ENCODE results near the gene C4orf50.

C4orf50 gene

GRCh38 chr4:6031846-6032245 lies 13.6 kb upstream of the C4orf50 start:
- H3K4me1 ChIP-seq (ENCODE audit: insufficient read depth, poor library complexity, severe bottlenecking), result no peaks in the 10 kb centered on the region
- no peaks in the 10 kb centered on the region for H3K9me3 ChIP-seq (ENCODE audit: severe bottlenecking)
- H3K27ac ChIP-seq (ENCODE audit: poor library complexity, severe bottlenecking), result no peak overlapping the region
- H3K4me3 ChIP-seq (ENCODE audit: severe bottlenecking), result no peak overlapping the region
- DNase-seq (ENCODE audit: low spot score) (no peak), ATAC-seq (ENCODE audit: low read depth) (no peak)
- TF ChIP-seq CTCF (IDR thresholded peaks at IDR 0.05; ENCODE audit: poor library complexity, severe bottlenecking), result no peak
- H3K27me3 ChIP-seq (ENCODE audit: insufficient read depth, poor library complexity, severe bottlenecking), result no peaks in the 10 kb centered on the region
- H3K36me3 ChIP-seq (ENCODE audit: low read depth), result no peaks in the 10 kb centered on the region

GRCh38 chr4:6030679-6031078 lies 12.4 kb upstream of the C4orf50 start:
- Histone ChIP-seq H3K27me3 (ENCODE audit: insufficient read depth, poor library complexity, severe bottlenecking) (no peaks in the 10 kb centered on the region), H3K27ac (ENCODE audit: poor library complexity, severe bottlenecking) (no peak overlapping the region), H3K4me1 (ENCODE audit: insufficient read depth, poor library complexity, severe bottlenecking) (no peaks in the 10 kb centered on the region), H3K4me3 (ENCODE audit: severe bottlenecking) (no peak overlapping the region), H3K36me3 (ENCODE audit: low read depth) (no peaks in the 10 kb centered on the region), H3K9me3 (ENCODE audit: severe bottlenecking) (no peaks in the 10 kb centered on the region)
- no peak for DNase-seq (ENCODE audit: low spot score)
- no peak for ATAC-seq (ENCODE audit: low read depth)
- no peak for TF ChIP-seq CTCF (IDR thresholded peaks at IDR 0.05; ENCODE audit: poor library complexity, severe bottlenecking)

- Histone ChIP-seq H3K36me3 (ENCODE audit: low read depth) (no peaks in the 10 kb centered on the region), H3K27ac (ENCODE audit: poor library complexity, severe bottlenecking) (no peak overlapping the region), H3K9me3 (ENCODE audit: severe bottlenecking) (no peaks in the 10 kb centered on the region), H3K4me1 (ENCODE audit: insufficient read depth, poor library complexity, severe bottlenecking) (no peaks in the 10 kb centered on the region), H3K27me3 (ENCODE audit: insufficient read depth, poor library complexity, severe bottlenecking) (no peaks in the 10 kb centered on the region), H3K4me3 (ENCODE audit: severe bottlenecking) (no peak overlapping the region)
- no peak for TF ChIP-seq CTCF (IDR thresholded peaks at IDR 0.05; ENCODE audit: poor library complexity, severe bottlenecking)
- DNase-seq (ENCODE audit: low spot score) (no peak), ATAC-seq (ENCODE audit: low read depth) (no peak)
Measured at GRCh38 chr4:6029254-6029653, 11.0 kb upstream of the C4orf50 start.

- Histone ChIP-seq H3K9me3 (ENCODE audit: severe bottlenecking) (no peaks in the 10 kb centered on the region), H3K27ac (ENCODE audit: poor library complexity, severe bottlenecking) (no peak overlapping the region), H3K27me3 (ENCODE audit: insufficient read depth, poor library complexity, severe bottlenecking) (no peaks in the 10 kb centered on the region), H3K4me1 (ENCODE audit: insufficient read depth, poor library complexity, severe bottlenecking) (no peaks in the 10 kb centered on the region), H3K36me3 (ENCODE audit: low read depth) (no peaks in the 10 kb centered on the region), H3K4me3 (ENCODE audit: severe bottlenecking) (no peak overlapping the region)
- no peak for ATAC-seq (ENCODE audit: low read depth)
- DNase-seq (ENCODE audit: low spot score), result no peak
- TF ChIP-seq CTCF (IDR thresholded peaks at IDR 0.05; ENCODE audit: poor library complexity, severe bottlenecking), result no peak
Measured at GRCh38 chr4:6028168-6028567, 9.9 kb upstream of the C4orf50 start.

- no peak for DNase-seq (ENCODE audit: low spot score)
- Histone ChIP-seq H3K27ac (ENCODE audit: poor library complexity, severe bottlenecking) (no peak overlapping the region), H3K4me1 (ENCODE audit: insufficient read depth, poor library complexity, severe bottlenecking) (no peaks in the 10 kb centered on the region), H3K36me3 (ENCODE audit: low read depth) (no peaks in the 10 kb centered on the region), H3K4me3 (ENCODE audit: severe bottlenecking) (no peak overlapping the region), H3K9me3 (ENCODE audit: severe bottlenecking) (no peaks in the 10 kb centered on the region), H3K27me3 (ENCODE audit: insufficient read depth, poor library complexity, severe bottlenecking) (no peaks in the 10 kb centered on the region)
- peak; percentile 48; the same call in 1 of the 3 replicates for ATAC-seq (ENCODE audit: low read depth)
- no peak for TF ChIP-seq CTCF (IDR thresholded peaks at IDR 0.05; ENCODE audit: poor library complexity, severe bottlenecking)
Measured at GRCh38 chr4:6027392-6027791, 9.2 kb upstream of the C4orf50 start.
